Measurements from ENCODE around the gene SLFNL1.

DNA sequence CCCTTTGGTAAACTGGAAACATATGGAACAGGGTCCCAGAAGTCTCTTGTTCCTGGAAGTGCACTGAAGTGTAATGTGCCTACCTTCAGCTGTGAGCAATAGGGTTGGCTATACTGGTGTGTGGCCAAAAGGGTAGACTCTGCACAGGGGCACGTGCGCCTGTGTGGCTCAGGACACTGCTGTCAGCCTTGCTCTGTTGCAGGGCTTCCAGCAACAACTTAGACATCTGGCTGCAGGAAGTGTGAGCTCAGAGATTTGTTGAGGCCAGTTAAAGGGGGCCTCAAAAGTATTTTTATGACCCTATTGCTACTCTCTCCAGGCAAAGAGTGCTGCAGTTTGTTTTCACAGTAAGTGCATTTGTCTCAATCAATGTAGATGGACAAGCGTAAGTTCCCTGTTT is 34.6 kb downstream of the SLFNL1 start:
- TF ChIP-seq ZNF274 (IDR thresholded peaks at IDR 0.05; ENCODE audit: low read depth, low read length), result no peak
- TF ChIP-seq SUZ12 (IDR thresholded peaks at IDR 0.05; ENCODE audit: extremely low read depth, insufficient read depth, insufficient read length), result no peak

Data from NT2/D1 (cell line).